Motor neuron (in vitro differentiated cells): ENCODE results near the gene PARVB. TPM values are rescaled to one million over a fixed set of nuclear protein-coding genes. Genes with fewer than 3 reads are reported as not detected.
A peak's percentile ranks its signal among the peaks of the same experiment; 100 is the strongest.
"Not testable (repeated sequence)": the region's sequence is repeated elsewhere in the genome, so short reads cannot be mapped to it uniquely, and the experiment has no call there.

Experiments used
- ATAC-seq, 8 experiments: fragments of 200-7000 bp; cut with Tn5 transposase; replicated peaks in 6 of 8; 2 replicates each; pipeline ENCODE4 v1.8.0; 2021; ENCODE audit warnings: mild to moderate bottlenecking in 8 of 8, moderate library complexity in 8 of 8
- H3K27ac ChIP-seq, 2 donors: fragments of 250-450 bp; sonication (Bioruptor Pico); 2 replicates each; pipeline ENCODE4 v1.9.0; 2021; ENCODE audit warnings: antibody characterized with exemption in 2 of 2, mild to moderate bottlenecking in 2 of 2, moderate library complexity in 1 of 2
- H3K4me1 ChIP-seq, 2 donors: fragments of 250-450 bp; sonication (Bioruptor Pico); replicated peaks in 1 of 2; 2 replicates each; pipeline ENCODE4 v1.6.1; 2021; ENCODE audit warnings: antibody characterized with exemption in 2 of 2, mild to moderate bottlenecking in 2 of 2, moderate library complexity in 1 of 2
- H3K4me3 ChIP-seq, 5 donors: fragments of 250-450 bp; sonication (Bioruptor Pico); 2 replicates each; pipeline ENCODE4 v1.9.0; 2021; ENCODE audit warnings: antibody characterized with exemption in 5 of 5, mild to moderate bottlenecking in 5 of 5, moderate library complexity in 4 of 5
- WGBS, 10 experiments: fragments of 450-650 bp; shearing (Covaris generic); methylation state at CpG; one replicate each; pipeline ENCODE4 v1.0.0; 2022; 5-methylcytosine and 5-hydroxymethylcytosine counted together
- in situ Hi-C, 9 experiments: fragments of 400-800 bp; cut with MboI; loops; one replicate each; pipeline ENCODE4 v1.15.0; 2021; ENCODE audit warnings: low sequenced_read_pairs in 9 of 9, low pct_unique_long_range_greater_than_20kb in 2 of 9; ENCODE audit not compliant: unreplicated experiment in 9 of 9
- total RNA-seq, 8 experiments: library from RNA; unstranded; fragments of 300-600 nt; gene quantifications; 2 replicates each; pipeline versions ENCODE4 v1.2.3 to v1.2.4, GENCODE V29; 2022

The PARVB gene
- total RNA-seq, 8 experiments from 2014 or later = 0.65 to 66.5 (median 3.3) TPM

DNA sequence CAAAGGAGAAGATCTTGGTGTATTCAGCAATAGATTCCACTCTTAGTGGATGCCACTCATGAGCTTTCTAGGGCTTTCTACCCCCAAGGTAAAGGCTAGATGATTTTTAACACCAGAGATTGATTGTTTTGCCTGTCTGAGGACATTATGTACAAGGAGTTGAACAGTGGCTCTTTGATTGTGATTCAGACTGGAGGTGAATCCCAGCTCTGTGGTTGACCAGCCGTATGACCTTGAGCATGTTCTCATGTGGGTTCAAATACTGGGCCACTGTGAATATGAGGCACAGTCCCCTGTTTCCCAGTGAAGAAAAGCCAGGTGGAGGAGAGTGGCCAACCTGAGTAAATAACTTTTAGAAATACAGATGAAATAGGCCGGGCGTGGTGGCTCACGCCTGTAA, 24.0 kb upstream of the PARVB start:
- no peak overlapping the region for H3K4me3 ChIP-seq
- no peak overlapping the region for H3K27ac ChIP-seq
- peaks cover 22 to 41% of the 10 kb centered on the region in 2 donors for H3K4me1 ChIP-seq
- no peak for ATAC-seq
- in situ Hi-C loops = loop anchor here in 1 of 9 experiments (25.0 kb wide), 1 partner anchor 637 kb away; no protein-coding TSS in a partner anchor
- WGBS, 10 experiments = 94 to 100% (median 97%) methylated on average over 3 to 4 of the region's 4 CpGs; no CpG with 5 or more reads in 4 of the 10 experiments

DNA sequence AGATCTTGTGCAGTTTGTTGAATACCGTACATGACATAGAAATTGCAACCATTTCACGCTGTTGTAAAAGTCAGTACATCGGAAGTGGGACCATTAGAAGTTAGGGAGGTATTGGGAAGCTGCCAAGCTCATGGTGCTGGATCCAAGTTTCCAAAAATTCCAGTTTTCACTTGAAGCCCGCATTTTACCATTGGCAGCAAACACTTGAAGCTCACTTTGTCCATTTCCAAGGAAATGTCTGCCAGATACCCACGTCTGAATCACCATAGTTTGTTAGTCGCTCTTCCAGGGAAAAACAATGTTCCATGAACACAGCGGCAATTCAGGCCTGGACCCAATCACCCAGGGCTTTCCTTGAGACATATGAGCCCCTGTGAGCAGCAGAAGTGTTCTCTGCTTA, 22.6 kb upstream of the PARVB start:
- no peak overlapping the region for H3K4me3 ChIP-seq
- ATAC-seq = no peak
- no peak overlapping the region for H3K27ac ChIP-seq
- peaks cover 22 to 41% of the 10 kb centered on the region in 2 donors for H3K4me1 ChIP-seq
- WGBS, 10 experiments = 20 to 100% (median 92%) methylated on average over 1 to 7 of the region's 7 CpGs; no CpG with 5 or more reads in 1 of the 10 experiments
- in situ Hi-C loops = loop anchor here in 1 of 9 experiments (25.0 kb wide), 1 partner anchor 636 kb away; no protein-coding TSS in a partner anchor

DNA sequence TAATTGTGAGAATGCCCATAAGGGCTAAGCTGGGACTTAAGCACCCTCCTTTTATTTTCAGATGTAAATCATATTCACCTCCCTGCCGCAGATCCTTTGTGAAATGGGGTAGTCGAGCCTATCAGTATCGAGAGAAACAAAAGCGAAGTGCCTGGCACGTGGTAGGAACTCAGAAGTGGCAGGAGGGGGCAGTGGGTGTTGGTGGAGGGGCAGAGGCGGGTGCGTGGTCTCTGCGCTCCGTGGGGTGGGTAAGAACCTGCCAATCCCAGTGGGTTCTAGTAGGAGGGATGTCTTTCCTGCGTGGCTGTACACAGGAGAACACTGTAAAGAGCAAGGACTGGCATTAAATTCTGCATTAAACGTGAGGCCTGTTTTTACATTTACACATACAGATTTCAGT, 21.8 kb upstream of the PARVB start:
- ATAC-seq = no peak
- in situ Hi-C loops = loop anchor here in 1 of 9 experiments (25.0 kb wide), 1 partner anchor 635 kb away; no protein-coding TSS in a partner anchor
- Histone ChIP-seq H3K4me1 (peaks cover 22 to 41% of the 10 kb centered on the region in 2 donors), H3K4me3 (no peak overlapping the region), H3K27ac (no peak overlapping the region)
- 33 to 100% (median 88%) methylated on average over 1 to 5 of the region's 11 CpGs; no CpG with 5 or more reads in 6 of the 10 experiments for WGBS, 10 experiments

DNA sequence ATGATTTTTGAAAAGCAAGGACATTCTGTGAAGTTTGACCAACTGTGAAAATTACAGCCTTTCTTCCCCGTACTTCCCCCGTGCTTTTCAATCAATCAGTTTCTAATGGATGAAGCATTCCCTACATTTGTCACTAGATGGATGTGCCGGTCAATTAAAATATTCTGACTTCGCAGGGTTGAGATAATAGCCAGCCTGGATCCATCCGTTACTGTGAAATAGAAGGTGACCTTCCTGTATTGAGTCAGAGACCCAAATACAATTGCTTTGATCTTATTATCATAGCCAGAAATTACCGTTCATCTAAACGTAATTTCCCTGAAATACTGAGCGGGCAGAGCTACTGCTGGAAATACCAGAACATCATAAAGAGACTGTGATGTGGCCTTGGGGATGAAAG, 21.1 kb upstream of the PARVB start:
- Histone ChIP-seq H3K4me3 (no peak overlapping the region), H3K27ac (peak overlapping the region; percentile 30 to 59), H3K4me1 (peaks cover 22 to 37% of the 10 kb centered on the region in 2 donors)
- 39 to 100% (median 83%) methylated on average over 3 to 8 of the region's 8 CpGs; no CpG with 5 or more reads in 2 of the 10 experiments for WGBS, 10 experiments
- ATAC-seq = peak in 5 of 8 experiments; percentile 50 to 81 (median 67)
- in situ Hi-C loops = loop anchor here in 1 of 9 experiments (25.0 kb wide), 1 partner anchor 634 kb away; no protein-coding TSS in a partner anchor

DNA sequence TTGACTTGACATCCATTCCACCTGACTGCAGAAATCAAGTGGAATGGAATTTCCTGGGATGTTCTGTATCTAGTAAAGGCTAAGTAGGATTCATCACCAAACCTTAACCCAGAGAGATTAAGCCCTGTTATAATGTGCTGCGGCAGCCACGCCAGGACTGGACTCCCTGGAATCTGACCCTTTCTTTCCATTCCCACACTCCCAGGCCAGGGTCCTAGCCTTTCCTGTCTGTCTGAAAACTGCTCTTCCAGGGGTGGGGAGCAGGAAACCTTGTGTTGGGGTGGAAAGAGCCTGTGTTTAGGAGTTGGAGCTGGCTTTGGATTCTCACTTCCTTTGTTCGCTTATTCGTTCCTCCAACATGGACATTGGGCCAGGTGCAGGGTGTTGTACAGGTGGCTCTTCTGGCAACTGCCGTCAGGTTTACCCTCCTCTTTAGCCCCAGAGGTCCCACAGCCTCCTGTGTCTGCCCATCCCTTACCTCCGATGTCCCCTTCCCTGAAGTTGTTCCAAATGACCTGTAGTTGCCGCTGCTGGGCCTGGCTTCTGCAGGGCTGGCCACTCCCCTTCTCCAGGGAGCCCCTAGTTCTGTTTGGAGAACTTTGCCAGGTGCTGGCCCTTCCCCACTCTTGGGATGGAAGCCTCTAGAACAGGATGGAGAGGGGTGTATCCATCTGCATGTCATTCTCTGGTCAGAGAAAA, 20.5 kb upstream of the PARVB start:
- no peak overlapping the region for H3K4me3 ChIP-seq
- in situ Hi-C loops = loop anchor here in 1 of 9 experiments (25.0 kb wide), 1 partner anchor 634 kb away; no protein-coding TSS in a partner anchor
- H3K4me1 ChIP-seq = peaks cover 16 to 31% of the 10 kb centered on the region in 2 donors
- ATAC-seq = peak in 5 of 8 experiments; percentile 12 to 54 (median 33)
- H3K27ac ChIP-seq = peak overlapping the region; percentile 30 to 59
- WGBS, 10 experiments = 39 to 100% (median 75%) methylated on average over 1 to 6 of the region's 7 CpGs; no CpG with 5 or more reads in 4 of the 10 experiments

DNA sequence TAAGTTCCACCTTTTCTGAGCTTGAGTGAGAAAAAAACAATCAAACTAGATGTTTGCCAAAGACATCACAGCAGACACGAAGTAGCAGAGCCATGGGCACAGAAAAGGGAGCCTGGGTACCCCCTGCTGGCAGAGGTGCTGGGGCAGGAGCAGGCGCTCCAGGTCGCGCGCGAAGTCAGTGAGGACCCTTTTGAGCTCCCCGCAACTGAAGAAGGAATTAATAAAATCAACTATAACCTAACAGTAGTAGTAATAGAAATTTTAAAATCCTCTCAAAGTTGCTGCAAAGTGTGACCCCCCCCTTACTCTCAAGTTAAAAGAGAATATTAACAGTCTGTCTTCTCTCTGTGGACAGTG, 20.0 kb upstream of the PARVB start:
- WGBS, 10 experiments = 83 to 100% (median 100%) methylated on average over 1 to 7 of the region's 7 CpGs; no CpG with 5 or more reads in 6 of the 10 experiments
- no peak for ATAC-seq

DNA sequence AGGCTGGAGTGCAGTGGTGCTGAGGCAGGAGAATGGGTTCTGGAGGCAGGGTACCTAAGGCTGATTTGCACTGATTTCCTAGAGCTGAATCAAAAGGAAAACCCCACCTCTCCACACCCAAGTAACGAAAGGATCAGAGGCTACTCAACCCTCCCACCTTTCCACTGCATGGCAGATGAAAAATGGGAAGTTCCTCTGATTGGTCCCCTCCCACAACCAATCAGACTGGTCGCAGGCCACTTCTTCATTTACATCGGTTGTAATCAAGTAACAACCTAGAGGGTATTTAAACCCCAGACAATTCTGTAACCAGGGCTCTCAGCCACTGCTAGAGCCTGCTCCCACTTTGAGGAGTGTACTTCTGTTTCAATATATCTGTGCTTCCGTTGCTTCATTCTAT, 18.6 kb upstream of the PARVB start:
- no peak for ATAC-seq
- in situ Hi-C loops = loop anchor here in 1 of 9 experiments (25.0 kb wide), 1 partner anchor 632 kb away; no protein-coding TSS in a partner anchor

More for the DNA sequence above, 20.0 kb upstream of the PARVB start:
- Histone ChIP-seq H3K27ac (no peak overlapping the region), H3K4me1 (peaks cover 12 to 26% of the 10 kb centered on the region in 2 donors), H3K4me3 (no peak overlapping the region)
- in situ Hi-C loops = loop anchor here in 1 of 9 experiments (25.0 kb wide), 1 partner anchor 633 kb away; no protein-coding TSS in a partner anchor

DNA sequence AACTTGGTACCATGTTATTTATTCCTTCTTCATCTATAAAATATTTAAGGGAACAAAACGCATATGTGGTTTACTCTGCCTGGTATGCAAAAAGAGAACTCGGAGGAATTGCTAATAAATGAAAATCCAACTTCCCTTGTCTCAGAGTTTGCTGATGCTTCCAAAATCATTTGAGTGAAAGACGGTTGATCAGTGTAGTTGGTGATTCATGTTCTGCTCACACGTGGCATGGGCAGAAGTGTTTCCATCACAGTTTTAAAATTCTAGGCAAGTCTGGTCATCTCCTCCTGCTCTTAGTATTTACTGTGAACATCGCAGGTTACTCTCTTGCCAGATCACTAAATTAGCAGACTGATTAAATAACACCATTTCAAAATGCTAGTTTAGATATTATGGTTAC, 11.9 kb upstream of the PARVB start:
- Histone ChIP-seq H3K27ac (no peak overlapping the region), H3K4me1 (no peaks in the 10 kb centered on the region), H3K4me3 (no peak overlapping the region)
- ATAC-seq = peak in 2 of 8 experiments; percentile 58 to 68
- in situ Hi-C loops = loop anchor here in 1 of 9 experiments (25.0 kb wide), 1 partner anchor 625 kb away; no protein-coding TSS in a partner anchor
- WGBS, 10 experiments = 0 to 93% (median 62%) methylated on average over 1 to 5 of the region's 5 CpGs; no CpG with 5 or more reads in 2 of the 10 experiments

More for the DNA sequence above, 18.6 kb upstream of the PARVB start:
- WGBS, 10 experiments = 83 to 100% (median 93%) methylated on average over 1 to 4 of the region's 4 CpGs
- Histone ChIP-seq H3K4me1 (peaks cover 12 to 24% of the 10 kb centered on the region in 2 donors), H3K4me3 (no peak overlapping the region), H3K27ac (no peak overlapping the region)

DNA sequence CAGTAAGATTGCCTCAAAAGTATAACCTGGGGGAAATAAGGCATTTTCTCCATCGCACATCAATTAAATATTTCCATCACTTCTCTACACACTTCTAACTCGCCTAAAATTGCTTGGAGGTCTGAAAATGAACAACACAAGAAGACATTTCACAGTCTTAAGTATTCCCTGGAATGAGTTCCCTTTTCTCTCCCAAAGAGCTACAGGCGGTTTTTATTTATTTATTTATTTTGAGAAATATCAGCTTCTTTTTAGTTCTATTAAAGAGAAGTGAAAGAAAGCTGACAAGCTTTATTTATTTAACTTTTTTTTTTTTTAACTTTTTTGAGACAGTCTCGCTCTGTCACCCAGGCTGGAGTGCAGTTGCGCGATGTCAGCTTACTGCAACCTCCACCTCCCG, 11.5 kb upstream of the PARVB start:
- Histone ChIP-seq H3K27ac (no peak overlapping the region), H3K4me3 (no peak overlapping the region), H3K4me1 (no peaks in the 10 kb centered on the region)
- no peak for ATAC-seq
- WGBS, 10 experiments = 80 to 100% (median 95%) methylated on average over 1 to 7 of the region's 7 CpGs
- in situ Hi-C loops = loop anchor here in 1 of 9 experiments (25.0 kb wide), 1 partner anchor 625 kb away; no protein-coding TSS in a partner anchor

DNA sequence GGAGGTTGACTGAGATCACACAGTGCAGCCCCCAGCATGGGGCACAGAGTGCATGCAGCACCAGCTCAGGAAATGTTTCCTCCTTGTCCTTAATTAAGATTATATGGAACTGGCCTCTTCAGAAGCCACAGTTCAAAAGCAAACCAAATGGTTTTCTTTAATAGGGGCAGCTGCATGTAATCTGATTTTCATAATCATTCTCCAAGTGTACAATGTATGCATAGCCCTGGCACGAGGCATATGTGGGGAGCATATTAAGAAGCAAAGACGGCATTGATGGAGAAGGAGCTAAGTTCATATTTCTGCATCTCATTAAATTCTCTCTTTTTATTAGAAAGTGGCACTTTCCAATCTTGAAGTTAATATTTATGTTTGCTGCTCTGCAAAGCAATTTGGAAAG, 9.9 kb upstream of the PARVB start:
- ATAC-seq = peak in 1 of 8 experiments; percentile 71
- in situ Hi-C loops = loop anchor here in 1 of 9 experiments (25.0 kb wide), 1 partner anchor 623 kb away; no protein-coding TSS in a partner anchor
- H3K27ac ChIP-seq = no peak overlapping the region
- no peaks in the 10 kb centered on the region for H3K4me1 ChIP-seq
- 0 to 100% (median 77%) methylated on average over 1 to 2 of the region's 2 CpGs; no CpG with 5 or more reads in 3 of the 10 experiments for WGBS, 10 experiments
- H3K4me3 ChIP-seq = no peak overlapping the region

DNA sequence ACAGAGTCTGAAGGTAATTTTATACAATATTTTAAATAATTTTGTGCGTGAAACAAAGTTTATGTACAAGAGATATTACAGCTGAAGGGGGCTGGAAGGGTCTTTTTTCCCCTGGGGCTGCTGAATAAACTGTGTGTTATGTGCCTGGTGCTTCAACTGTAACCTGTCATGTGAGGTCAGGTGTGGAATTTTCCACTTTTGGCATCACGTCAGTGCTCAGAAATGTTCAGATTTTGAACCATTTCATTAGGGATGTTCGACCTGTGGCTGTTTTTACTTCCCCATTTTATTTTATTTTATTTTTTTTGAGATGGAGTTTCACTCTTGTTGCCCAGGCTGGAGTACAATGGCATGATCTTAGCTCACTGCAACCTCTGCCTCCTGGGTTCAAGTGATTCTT, 7.5 kb upstream of the PARVB start:
- in situ Hi-C loops = loop anchor here in 1 of 9 experiments (25.0 kb wide), 1 partner anchor 621 kb away; no protein-coding TSS in a partner anchor
- H3K4me3 ChIP-seq, H3K4me1 ChIP-seq, ATAC-seq, H3K27ac ChIP-seq: not testable (repeated sequence)
- 60 to 100% (median 91%) methylated on average over 1 to 3 of the region's 3 CpGs for WGBS, 10 experiments

DNA sequence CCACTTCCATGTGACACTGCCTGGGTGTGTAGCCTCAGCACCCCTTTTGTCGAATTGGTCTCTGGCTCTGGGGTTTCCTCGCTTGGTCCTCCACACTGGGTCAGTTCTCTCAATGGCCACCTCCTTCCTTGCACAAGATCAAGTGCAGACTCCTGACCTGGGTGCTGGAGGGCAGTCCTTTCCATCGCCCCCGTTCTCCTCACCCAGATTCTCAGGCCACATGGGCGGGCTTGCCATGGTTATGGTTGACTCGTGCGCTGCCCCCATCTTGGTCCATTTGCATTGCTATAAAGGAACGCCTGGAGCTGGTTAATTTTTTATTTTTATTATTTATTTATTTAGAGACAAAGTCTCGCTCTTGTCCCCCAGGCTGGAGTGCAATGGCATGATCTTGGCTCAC, 5.5 kb upstream of the PARVB start:
- in situ Hi-C loops = loop anchor here in 1 of 9 experiments (25.0 kb wide), 1 partner anchor 619 kb away; no protein-coding TSS in a partner anchor
- WGBS, 10 experiments = 80 to 100% (median 95%) methylated on average over 1 to 9 of the region's 9 CpGs; no CpG with 5 or more reads in 4 of the 10 experiments
- Histone ChIP-seq H3K4me3 (no peak overlapping the region), H3K27ac (no peak overlapping the region), H3K4me1 (peaks cover 0 to 1% of the 10 kb centered on the region in 2 donors)
- no peak for ATAC-seq

DNA sequence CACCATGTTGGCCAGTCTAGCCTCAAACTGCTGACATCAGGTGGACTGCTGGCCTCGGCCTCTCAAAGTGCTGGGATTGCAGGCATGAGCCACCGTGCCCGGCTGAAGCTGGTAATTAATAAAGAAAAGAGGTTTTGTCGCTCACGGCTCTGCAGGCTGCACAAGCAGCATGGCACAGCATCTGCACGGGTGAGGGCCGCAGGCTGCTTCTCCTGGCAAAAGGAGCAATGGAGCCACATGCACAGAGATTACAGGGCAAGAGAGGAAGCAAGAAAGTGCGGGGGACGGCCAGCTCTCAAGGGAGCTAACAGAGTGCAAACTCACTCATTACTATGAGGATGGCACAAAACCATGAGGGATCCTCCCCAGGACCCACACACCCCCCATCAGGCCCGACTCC, 4.7 kb upstream of the PARVB start:
- WGBS, 10 experiments = 29 to 100% (median 89%) methylated on average over 1 to 6 of the region's 10 CpGs; no CpG with 5 or more reads in 3 of the 10 experiments
- in situ Hi-C loops = loop anchor here in 1 of 9 experiments (25.0 kb wide), 1 partner anchor 618 kb away; no protein-coding TSS in a partner anchor
- H3K4me3 ChIP-seq = no peak overlapping the region
- H3K4me1 ChIP-seq = peaks cover 0 to 9% of the 10 kb centered on the region in 2 donors
- no peak for ATAC-seq
- H3K27ac ChIP-seq = no peak overlapping the region
